ENCODE results near the gene LGR4.

DNA sequence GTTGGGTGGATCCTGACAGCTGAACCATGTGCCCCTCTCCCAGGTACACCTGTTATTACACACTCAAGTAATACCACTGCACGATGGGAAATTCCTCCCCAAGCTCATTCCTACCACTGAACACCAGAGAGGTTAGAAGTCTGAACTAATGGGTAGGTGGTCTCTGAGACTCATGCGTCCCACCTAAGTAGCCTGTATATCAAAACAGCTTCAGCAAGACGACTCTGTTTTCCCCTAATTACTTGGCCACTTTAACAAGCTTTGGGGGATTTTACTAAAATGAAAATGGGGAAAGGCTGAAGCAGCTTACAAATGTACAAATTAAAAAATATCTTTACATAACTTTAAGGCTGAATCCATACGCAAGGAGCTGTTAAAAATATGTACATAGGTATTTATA lies 29.4 kb downstream of the LGR4 start:
- TF ChIP-seq, protein P1, sequence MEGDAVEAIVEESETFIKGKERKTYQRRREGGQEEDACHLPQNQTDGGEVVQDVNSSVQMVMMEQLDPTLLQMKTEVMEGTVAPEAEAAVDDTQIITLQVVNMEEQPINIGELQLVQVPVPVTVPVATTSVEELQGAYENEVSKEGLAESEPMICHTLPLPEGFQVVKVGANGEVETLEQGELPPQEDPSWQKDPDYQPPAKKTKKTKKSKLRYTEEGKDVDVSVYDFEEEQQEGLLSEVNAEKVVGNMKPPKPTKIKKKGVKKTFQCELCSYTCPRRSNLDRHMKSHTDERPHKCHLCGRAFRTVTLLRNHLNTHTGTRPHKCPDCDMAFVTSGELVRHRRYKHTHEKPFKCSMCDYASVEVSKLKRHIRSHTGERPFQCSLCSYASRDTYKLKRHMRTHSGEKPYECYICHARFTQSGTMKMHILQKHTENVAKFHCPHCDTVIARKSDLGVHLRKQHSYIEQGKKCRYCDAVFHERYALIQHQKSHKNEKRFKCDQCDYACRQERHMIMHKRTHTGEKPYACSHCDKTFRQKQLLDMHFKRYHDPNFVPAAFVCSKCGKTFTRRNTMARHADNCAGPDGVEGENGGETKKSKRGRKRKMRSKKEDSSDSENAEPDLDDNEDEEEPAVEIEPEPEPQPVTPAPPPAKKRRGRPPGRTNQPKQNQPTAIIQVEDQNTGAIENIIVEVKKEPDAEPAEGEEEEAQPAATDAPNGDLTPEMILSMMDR (IDR thresholded peaks at IDR 0.05), result no peak
- TF ChIP-seq EP300 (IDR thresholded peaks at IDR 0.05), result no peak

Data from tibial nerve (tissue), 4 donors.